ENCODE measurements around the gene RREB1.

The RREB1 gene

GRCh38 chr6:7238526-7238899, 130.8 kb downstream of the RREB1 start:
- Histone ChIP-seq H3K36me3 (ENCODE audit: insufficient read depth, low read length) (peaks cover 22% of the 10 kb centered on the region), H3K27ac (ENCODE audit: low read depth, low read length) (no peak overlapping the region), H3K4me1 (ENCODE audit: insufficient read depth, low read length) (peaks cover 10% of the 10 kb centered on the region)

GRCh38 chr6:7238900-7239589, 131.3 kb downstream of the RREB1 start:
- H3K4me1 ChIP-seq (ENCODE audit: insufficient read depth, low read length): peaks cover 11% of the 10 kb centered on the region
- no peak overlapping the region for H3K9ac ChIP-seq (ENCODE audit: low read length)
- no peak overlapping the region for H3K27ac ChIP-seq (ENCODE audit: low read depth, low read length)
- H3K4me3 ChIP-seq (ENCODE audit: low read depth in 1 of 2, low read length in 2 of 2): no peak overlapping the region
- H3K9me3 ChIP-seq (ENCODE audit: low read length): no peaks in the 10 kb centered on the region
- no peaks in the 10 kb centered on the region for H3K27me3 ChIP-seq (ENCODE audit: control insufficient read depth in 1 of 2, insufficient read depth in 2 of 2, low read length in 2 of 2)
- H3K36me3 ChIP-seq (ENCODE audit: insufficient read depth, low read length): peaks cover 17% of the 10 kb centered on the region

More at GRCh38 chr6:7238526-7238899, 130.8 kb downstream of the RREB1 start:
- Histone ChIP-seq H3K27me3 (ENCODE audit: control insufficient read depth in 1 of 2, insufficient read depth in 2 of 2, low read length in 2 of 2) (no peaks in the 10 kb centered on the region), H3K9me3 (ENCODE audit: low read length) (no peaks in the 10 kb centered on the region), H3K9ac (ENCODE audit: low read length) (no peak overlapping the region), H3K4me3 (ENCODE audit: low read depth in 1 of 2, low read length in 2 of 2) (no peak overlapping the region)

DNA sequence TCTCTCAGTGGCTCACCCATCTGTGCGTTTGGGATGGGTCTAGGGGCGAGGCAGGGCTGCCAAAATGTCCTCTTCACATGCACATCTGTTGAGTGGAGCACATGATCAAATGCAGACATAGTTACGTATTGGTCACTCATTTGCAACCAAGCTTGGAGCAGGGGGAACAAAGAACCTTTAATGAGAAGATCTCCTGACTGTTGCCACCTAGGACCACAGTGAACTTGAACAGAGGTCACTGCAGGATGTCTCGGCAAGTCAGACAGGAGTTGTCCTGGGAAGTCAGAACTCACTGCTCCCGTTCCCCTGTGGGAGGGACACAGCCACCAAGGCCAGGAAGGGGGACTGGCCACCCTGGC, 131.8 kb downstream of the RREB1 start:
- Histone ChIP-seq H3K9me3 (ENCODE audit: low read length) (no peaks in the 10 kb centered on the region), H3K36me3 (ENCODE audit: insufficient read depth, low read length) (peaks cover 16% of the 10 kb centered on the region), H3K27me3 (ENCODE audit: control insufficient read depth in 1 of 2, insufficient read depth in 2 of 2, low read length in 2 of 2) (no peaks in the 10 kb centered on the region), H3K4me3 (ENCODE audit: low read depth in 1 of 2, low read length in 2 of 2) (no peak overlapping the region), H3K4me1 (ENCODE audit: insufficient read depth, low read length) (peaks cover 11% of the 10 kb centered on the region), H3K9ac (ENCODE audit: low read length) (no peak overlapping the region), H3K27ac (ENCODE audit: low read depth, low read length) (no peak overlapping the region)

- H3K27me3 ChIP-seq (ENCODE audit: control insufficient read depth in 1 of 2, insufficient read depth in 2 of 2, low read length in 2 of 2): no peaks in the 10 kb centered on the region
- no peaks in the 10 kb centered on the region for H3K9me3 ChIP-seq (ENCODE audit: low read length)
- peaks cover 9% of the 10 kb centered on the region for H3K36me3 ChIP-seq (ENCODE audit: insufficient read depth, low read length)
- H3K4me1 ChIP-seq (ENCODE audit: insufficient read depth, low read length): peaks cover 11% of the 10 kb centered on the region
- no peak overlapping the region for H3K4me3 ChIP-seq (ENCODE audit: low read depth in 1 of 2, low read length in 2 of 2)
- H3K27ac ChIP-seq (ENCODE audit: low read depth, low read length): no peak overlapping the region
- no peak overlapping the region for H3K9ac ChIP-seq (ENCODE audit: low read length)
Measured at GRCh38 chr6:7240351-7240750, 132.6 kb downstream of the RREB1 start.

DNA sequence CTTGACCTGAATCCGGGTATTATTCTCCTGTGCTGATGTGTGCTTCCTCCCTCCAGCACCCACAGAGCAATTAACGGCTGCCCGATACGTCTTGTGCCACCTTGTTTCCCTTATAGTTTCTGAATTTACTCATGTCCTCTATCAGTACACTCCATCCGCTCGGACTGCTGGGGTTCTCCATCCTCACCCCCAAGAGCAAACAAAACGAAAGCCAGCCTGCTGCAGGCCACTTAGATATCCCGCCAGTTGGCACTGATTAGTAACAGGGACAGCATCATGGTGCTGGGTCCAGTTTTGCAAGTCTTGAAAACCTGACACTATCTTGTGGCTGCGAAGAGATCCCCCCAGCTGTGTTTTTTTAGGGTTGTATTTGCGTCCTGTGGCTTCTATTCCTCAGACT, 133.4 kb downstream of the RREB1 start:
- Histone ChIP-seq H3K4me1 (ENCODE audit: insufficient read depth, low read length) (peaks cover 11% of the 10 kb centered on the region), H3K9me3 (ENCODE audit: low read length) (no peaks in the 10 kb centered on the region)

GRCh38 chr6:7241709-7242645, 134.2 kb downstream of the RREB1 start:
- Histone ChIP-seq H3K4me1 (ENCODE audit: insufficient read depth, low read length) (peaks cover 11% of the 10 kb centered on the region), H3K27ac (ENCODE audit: low read depth, low read length) (no peak overlapping the region), H3K4me3 (ENCODE audit: low read depth in 1 of 2, low read length in 2 of 2) (no peak overlapping the region), H3K27me3 (ENCODE audit: control insufficient read depth in 1 of 2, insufficient read depth in 2 of 2, low read length in 2 of 2) (no peaks in the 10 kb centered on the region), H3K36me3 (ENCODE audit: insufficient read depth, low read length) (peaks cover 9% of the 10 kb centered on the region), H3K9me3 (ENCODE audit: low read length) (no peaks in the 10 kb centered on the region), H3K9ac (ENCODE audit: low read length) (no peak overlapping the region)

More for the DNA sequence above, 133.4 kb downstream of the RREB1 start:
- H3K27ac ChIP-seq (ENCODE audit: low read depth, low read length): no peak overlapping the region
- no peak overlapping the region for H3K9ac ChIP-seq (ENCODE audit: low read length)
- H3K27me3 ChIP-seq (ENCODE audit: control insufficient read depth in 1 of 2, insufficient read depth in 2 of 2, low read length in 2 of 2): no peaks in the 10 kb centered on the region
- H3K4me3 ChIP-seq (ENCODE audit: low read depth in 1 of 2, low read length in 2 of 2): no peak overlapping the region
- H3K36me3 ChIP-seq (ENCODE audit: insufficient read depth, low read length): peaks cover 7% of the 10 kb centered on the region

DNA sequence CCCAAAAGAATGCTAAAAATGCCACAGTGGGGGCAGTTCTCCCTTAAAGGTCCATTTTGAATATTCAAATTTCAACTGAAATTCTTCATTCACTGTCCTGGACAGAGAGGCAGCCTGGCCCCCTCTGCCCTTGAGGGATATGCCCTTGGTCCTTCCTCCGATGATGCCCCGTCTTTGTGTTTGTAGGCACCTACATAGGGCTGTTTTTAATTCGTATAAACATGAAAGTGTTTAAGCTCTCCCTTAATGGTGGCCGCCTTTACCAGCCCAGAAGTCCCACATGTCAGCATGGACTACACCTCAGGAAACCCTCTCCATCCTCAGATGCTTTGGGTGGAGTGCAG, 135.0 kb downstream of the RREB1 start:
- Histone ChIP-seq H3K9ac (ENCODE audit: low read length) (no peak overlapping the region), H3K9me3 (ENCODE audit: low read length) (no peaks in the 10 kb centered on the region), H3K4me3 (ENCODE audit: low read depth in 1 of 2, low read length in 2 of 2) (no peak overlapping the region), H3K27me3 (ENCODE audit: control insufficient read depth in 1 of 2, insufficient read depth in 2 of 2, low read length in 2 of 2) (no peaks in the 10 kb centered on the region), H3K36me3 (ENCODE audit: insufficient read depth, low read length) (peaks cover 17% of the 10 kb centered on the region), H3K4me1 (ENCODE audit: insufficient read depth, low read length) (peaks cover 11% of the 10 kb centered on the region), H3K27ac (ENCODE audit: low read depth, low read length) (no peak overlapping the region)

- H3K4me3 ChIP-seq (ENCODE audit: low read depth in 1 of 2, low read length in 2 of 2): no peak overlapping the region
- no peak overlapping the region for H3K27ac ChIP-seq (ENCODE audit: low read depth, low read length)
- H3K36me3 ChIP-seq (ENCODE audit: insufficient read depth, low read length): peaks cover 23% of the 10 kb centered on the region
- peaks cover 11% of the 10 kb centered on the region for H3K4me1 ChIP-seq (ENCODE audit: insufficient read depth, low read length)
- H3K9me3 ChIP-seq (ENCODE audit: low read length): no peaks in the 10 kb centered on the region
- H3K9ac ChIP-seq (ENCODE audit: low read length): no peak overlapping the region
- H3K27me3 ChIP-seq (ENCODE audit: control insufficient read depth in 1 of 2, insufficient read depth in 2 of 2, low read length in 2 of 2): no peaks in the 10 kb centered on the region
Measured at GRCh38 chr6:7243179-7243981, 135.6 kb downstream of the RREB1 start.

DNA sequence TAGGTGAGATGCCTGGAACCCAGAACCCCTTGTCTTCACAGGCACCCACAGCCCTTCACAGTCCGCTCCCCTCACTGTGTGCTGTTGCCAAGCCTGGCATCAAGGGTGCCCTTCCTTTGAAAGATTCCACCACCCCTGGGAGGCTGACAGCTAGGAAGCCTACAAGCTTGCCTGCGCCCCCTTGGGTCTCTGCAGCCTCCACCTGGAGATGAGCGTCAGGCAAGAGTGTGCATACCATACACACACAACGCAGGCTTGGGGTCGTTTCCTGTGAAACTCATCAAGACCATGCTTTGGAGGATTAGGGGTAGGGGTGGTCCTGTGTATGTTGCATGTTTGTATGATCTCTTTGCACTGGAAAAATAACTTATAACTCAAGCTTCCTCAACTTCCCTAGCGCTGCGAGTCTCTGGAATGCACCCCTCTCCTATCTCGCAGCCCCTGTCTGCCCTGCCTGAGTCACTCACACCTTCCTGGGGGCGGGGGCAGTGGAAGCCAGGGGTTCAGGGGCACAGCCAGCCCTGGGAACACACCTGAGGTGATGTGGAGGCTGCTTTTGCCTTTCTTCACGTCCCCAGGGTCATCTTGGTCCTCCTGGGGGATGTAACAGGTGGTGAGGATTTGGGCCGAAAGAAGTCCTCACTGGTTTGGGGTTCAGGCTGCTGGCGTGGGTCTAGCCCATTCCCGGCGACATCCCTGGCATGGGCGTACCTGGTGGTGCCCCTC, 138.1 kb downstream of the RREB1 start:
- Histone ChIP-seq H3K27me3 (ENCODE audit: control insufficient read depth in 1 of 2, insufficient read depth in 2 of 2, low read length in 2 of 2) (no peaks in the 10 kb centered on the region), H3K36me3 (ENCODE audit: insufficient read depth, low read length) (peaks cover 36% of the 10 kb centered on the region), H3K27ac (ENCODE audit: low read depth, low read length) (no peak overlapping the region)

DNA sequence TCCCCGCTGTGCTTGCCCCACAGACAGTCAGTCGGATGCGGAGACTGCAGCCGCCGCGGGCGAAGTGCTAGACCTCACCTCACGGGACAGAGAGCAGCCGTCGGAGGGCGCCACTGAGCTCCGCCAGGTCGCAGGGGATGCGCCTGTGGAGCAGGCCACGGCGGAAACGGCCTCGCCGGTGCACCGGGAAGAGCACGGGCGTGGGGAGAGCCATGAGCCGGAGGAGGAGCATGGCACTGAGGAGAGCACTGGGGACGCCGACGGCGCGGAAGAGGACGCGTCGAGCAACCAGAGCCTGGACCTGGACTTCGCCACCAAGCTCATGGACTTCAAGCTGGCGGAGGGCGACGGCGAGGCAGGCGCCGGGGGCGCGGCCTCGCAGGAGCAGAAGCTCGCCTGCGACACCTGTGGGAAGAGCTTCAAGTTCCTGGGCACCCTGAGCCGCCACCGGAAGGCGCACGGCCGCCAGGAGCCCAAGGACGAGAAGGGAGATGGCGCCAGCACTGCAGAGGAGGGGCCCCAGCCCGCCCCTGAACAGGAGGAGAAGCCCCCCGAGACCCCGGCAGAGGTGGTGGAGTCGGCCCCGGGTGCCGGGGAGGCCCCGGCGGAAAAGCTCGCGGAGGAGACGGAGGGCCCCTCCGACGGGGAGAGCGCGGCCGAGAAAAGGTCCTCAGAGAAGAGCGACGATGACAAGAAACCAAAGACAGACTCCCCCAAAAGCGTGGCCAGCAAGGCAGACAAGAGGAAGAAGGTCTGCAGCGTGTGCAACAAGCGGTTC, 138.8 kb downstream of the RREB1 start:
- Histone ChIP-seq H3K9ac (ENCODE audit: low read length) (no peak overlapping the region), H3K36me3 (ENCODE audit: insufficient read depth, low read length) (peaks cover 38% of the 10 kb centered on the region), H3K27ac (ENCODE audit: low read depth, low read length) (no peak overlapping the region), H3K27me3 (ENCODE audit: control insufficient read depth in 1 of 2, insufficient read depth in 2 of 2, low read length in 2 of 2) (no peaks in the 10 kb centered on the region), H3K9me3 (ENCODE audit: low read length) (no peaks in the 10 kb centered on the region), H3K4me3 (ENCODE audit: low read depth in 1 of 2, low read length in 2 of 2) (no peak overlapping the region), H3K4me1 (ENCODE audit: insufficient read depth, low read length) (peaks cover 11% of the 10 kb centered on the region)

More for the DNA sequence above, 138.1 kb downstream of the RREB1 start:
- H3K4me3 ChIP-seq (ENCODE audit: low read depth in 1 of 2, low read length in 2 of 2): no peak overlapping the region
- peaks cover 11% of the 10 kb centered on the region for H3K4me1 ChIP-seq (ENCODE audit: insufficient read depth, low read length)
- H3K9me3 ChIP-seq (ENCODE audit: low read length): no peaks in the 10 kb centered on the region
- H3K9ac ChIP-seq (ENCODE audit: low read length): no peak overlapping the region
